OCI-LY7 (cell line): ENCODE data around the gene C14orf93. TPM values are rescaled to one million over a fixed set of nuclear protein-coding genes. Genes with fewer than 3 reads are reported as not detected.

Source experiments
- BruUV-seq: library from RNA; stranded (reverse); fragments of 400-500 nt; replicated peaks from 2 replicates; lab custom pipeline; 2021; lab: Mats Ljungman, UMichigan
- CTCF ChIA-PET: fragments of 300-600 bp; sonication (Branson Sonifier 250); formaldehyde crosslinking; loops from one replicate; lab custom pipeline; 2022; ENCODE audit warnings: antibody characterized with exemption; ENCODE audit not compliant: unreplicated experiment; lab: Charles Lee
- POLR2A ChIA-PET: fragments of 300-600 bp; sonication (Branson Sonifier 250); formaldehyde crosslinking; loops from one replicate; lab custom pipeline; 2022; ENCODE audit warnings: antibody characterized with exemption; lab: Charles Lee
- DNase-seq: peaks from one replicate; pipeline ENCODE4 v3.0.0-alpha.2; 2015; ENCODE audit warnings: low spot score
- H2AFZ ChIP-seq: fragments of 200-600 bp; sonication (generic), shearing (Covaris generic); 2 replicates; pipeline ENCODE4 v1.6.1; 2014; ENCODE audit warnings: mild to moderate bottlenecking, antibody characterized with exemption, low read length, moderate library complexity
- H3K27ac ChIP-seq: fragments of 200-600 bp; sonication (generic); 2 replicates; pipeline ENCODE4 v1.5.1; 2014; ENCODE audit warnings: mixed run types, low read depth, mild to moderate bottlenecking, moderate library complexity, low read length, inconsistent platforms; ENCODE audit not compliant: poor library complexity, severe bottlenecking
- H3K36me3 ChIP-seq: fragments of 200-600 bp; sonication (generic); 2 replicates; pipeline ENCODE4 v1.6.1; 2014; ENCODE audit warnings: mild to moderate bottlenecking, antibody characterized with exemption, low read length, moderate library complexity, mixed read lengths; ENCODE audit not compliant: insufficient read depth
- H3K4me1 ChIP-seq: fragments of 200-600 bp; sonication (generic); 2 replicates; pipeline ENCODE4 v1.5.1; 2014; ENCODE audit warnings: mild to moderate bottlenecking, low read length; ENCODE audit not compliant: insufficient read depth, poor library complexity, severe bottlenecking
- H3K4me2 ChIP-seq: fragments of 200-600 bp; sonication (generic); 2 replicates; pipeline ENCODE4 v1.6.1; 2014; ENCODE audit warnings: mild to moderate bottlenecking, low read length
- H3K4me3 ChIP-seq: fragments of 200-600 bp; sonication (generic); 2 replicates; pipeline ENCODE4 v1.5.1; 2014; ENCODE audit warnings: mild to moderate bottlenecking, low read depth, low read length; ENCODE audit not compliant: poor library complexity, severe bottlenecking
- H3K79me2 ChIP-seq: fragments of 200-600 bp; sonication (generic); 2 replicates; pipeline ENCODE4 v1.6.1; 2016; ENCODE audit warnings: low read depth, mild to moderate bottlenecking, low read length, moderate library complexity, mixed read lengths; ENCODE audit not compliant: insufficient read depth
- H3K9me2 ChIP-seq: fragments of 200-600 bp; sonication (generic); 2 replicates; pipeline ENCODE4 v1.6.1; 2016; ENCODE audit warnings: mild to moderate bottlenecking, low read length, mixed read lengths; ENCODE audit not compliant: insufficient read depth
- H3K9me3 ChIP-seq: fragments of 200-600 bp; sonication (generic); 2 replicates; pipeline ENCODE4 v1.6.1; 2014; ENCODE audit warnings: mild to moderate bottlenecking, mixed run types, low read length, mixed read lengths
- H4K20me1 ChIP-seq: fragments of 200-600 bp; sonication (generic); 2 replicates; pipeline ENCODE4 v1.6.1; 2014; ENCODE audit warnings: mild to moderate bottlenecking, antibody characterized with exemption, low read length, moderate library complexity, mixed read lengths; ENCODE audit not compliant: insufficient read depth
- CTCF ChIP-seq: fragments of 200-600 bp; sonication (generic); conservative IDR thresholded peaks from 2 replicates; pipeline ENCODE4 v1.5.1; 2014; ENCODE audit warnings: mild to moderate bottlenecking, antibody characterized with exemption, low read length, moderate library complexity, mixed read lengths
- EZH2phosphoT487 ChIP-seq: fragments of 200-600 bp; sonication (generic); IDR thresholded peaks from 2 replicates; pipeline ENCODE4 v1.6.1; 2018; ENCODE audit warnings: low read depth, borderline replicate concordance, mild to moderate bottlenecking, mixed run types, antibody characterized with exemption, low read length, moderate library complexity, mixed read lengths
- intact Hi-C: fragments of 100-400 bp; cut with micrococcal nuclease; formaldehyde crosslinking; loops from one replicate; pipeline ENCODE4 v1.10.0; 2022; ENCODE audit not compliant: unreplicated experiment
- total RNA-seq, 2 experiments: library from RNA; depleted of rRNA in 1 of 2; stranded (reverse); fragments of >200 nt in 1 of 2; shearing (Covaris generic) in 1 of 2; gene quantifications; 2 replicates each; pipeline ENCODE4 v1.2.3, GENCODE V29; 2014 to 2022

C14orf93 gene
- total RNA-seq, 2 experiments from 2014 or later: 15.2 to 17.9 TPM

GRCh38 chr14:23035303-23036144, 25.6 kb upstream of the C14orf93 start:
- ChIA-PET POLR2A (interaction anchor here (0.7 kb wide), 1 partner anchor 88 kb away, joined by 3 read pairs; no protein-coding TSS in a partner anchor), CTCF (no interaction called here)
- no peaks in the 10 kb centered on the region for H3K9me2 ChIP-seq
- H3K9me3 ChIP-seq: no peaks in the 10 kb centered on the region
- peak overlapping the region; percentile 85 for H3K4me2 ChIP-seq
- H3K79me2 ChIP-seq: peaks cover 27% of the 10 kb centered on the region; the same call in 1 of the 2 replicates
- H3K4me1 ChIP-seq: peaks cover 18% of the 10 kb centered on the region
- no peak for DNase-seq
- no peaks in the 10 kb centered on the region for H4K20me1 ChIP-seq
- peaks cover 30% of the 10 kb centered on the region for H3K36me3 ChIP-seq
- peak overlapping the region; percentile 84 for H3K4me3 ChIP-seq
- H3K27ac ChIP-seq: peak overlapping the region; percentile 72
- intact Hi-C loops: loop anchor here (1.0 kb wide), 1 partner anchor 28 kb away; no protein-coding TSS in a partner anchor
- TF ChIP-seq CTCF (no peak), EZH2phosphoT487 (no peak)
- H2AFZ ChIP-seq: peak overlapping the region; percentile 99
- no TSS peak for BruUV-seq

GRCh38 chr14:23034498-23035302, 24.8 kb upstream of the C14orf93 start, which contains the start of gene PSMB5:
PSMB5 (minus strand) TSS chr14:23034900; CDS start chr14:23034881, 19 bp downstream.
- H2AFZ ChIP-seq: peak within 1 kb of the TSS; percentile 99
- H4K20me1 ChIP-seq: no peaks in the 10 kb centered on the region
- peaks cover 27% of the 10 kb centered on the region; the same call in 1 of the 2 replicates for H3K79me2 ChIP-seq
- peak within 1 kb of the TSS; percentile 85 for H3K4me2 ChIP-seq
- H3K27ac ChIP-seq: peak within 1 kb of the TSS; percentile 72
- intact Hi-C loops: loop anchor here (1.0 kb wide), 2 partner anchors 24 to 27 kb away; partner anchors contain the start of gene C14orf93
- DNase-seq: peak; percentile 98
- H3K9me3 ChIP-seq: no peaks in the 10 kb centered on the region
- CTCF ChIA-PET: interaction anchor here (0.6 kb wide), 1 partner anchor 22 kb away, joined by 3 read pairs; no protein-coding TSS in a partner anchor
- no TSS peak for BruUV-seq
- H3K36me3 ChIP-seq: peaks cover 36% of the 10 kb centered on the region
- H3K4me1 ChIP-seq: peaks cover 18% of the 10 kb centered on the region
- POLR2A ChIA-PET: interaction anchor here (0.7 to 2.1 kb wide), 4 partner anchors 9 to 88 kb away, joined by 3 to 9 read pairs (median 4); no protein-coding TSS in a partner anchor
- TF ChIP-seq EZH2phosphoT487 (no peak), CTCF (no peak)
- H3K4me3 ChIP-seq: peak within 1 kb of the TSS; percentile 84
- no peaks in the 10 kb centered on the region for H3K9me2 ChIP-seq
